HUES6 (cell line): ENCODE results near the gene EMP2.

Experiments
- H3K27ac ChIP-seq: 2 replicates; pipeline ENCODE4 v1.7.0; 2013; ENCODE audit warnings: low read depth, mild to moderate bottlenecking, low read length, inconsistent platforms
- H3K27me3 ChIP-seq: 2 replicates; pipeline ENCODE4 v1.6.1; 2013; ENCODE audit warnings: low read length; ENCODE audit not compliant: control insufficient read depth, insufficient read depth
- H3K36me3 ChIP-seq: 2 replicates; pipeline ENCODE4 v1.6.1; 2013; ENCODE audit warnings: low read length; ENCODE audit not compliant: control insufficient read depth, insufficient read depth
- H3K4me1 ChIP-seq: 2 replicates; pipeline ENCODE4 v1.6.1; 2013; ENCODE audit warnings: low read length; ENCODE audit not compliant: control insufficient read depth, insufficient read depth
- H3K4me3 ChIP-seq: 2 replicates; pipeline ENCODE4 v1.5.1; 2013; ENCODE audit warnings: low read depth, low read length
- H3K9ac ChIP-seq: one replicate; pipeline ENCODE4 v1.6.1; 2013; ENCODE audit warnings: mild to moderate bottlenecking, low read length
- H3K9me3 ChIP-seq: 2 replicates; pipeline ENCODE4 v1.6.1; 2013; ENCODE audit warnings: low read depth, low read length; ENCODE audit not compliant: control insufficient read depth, insufficient read depth

EMP2 gene

DNA sequence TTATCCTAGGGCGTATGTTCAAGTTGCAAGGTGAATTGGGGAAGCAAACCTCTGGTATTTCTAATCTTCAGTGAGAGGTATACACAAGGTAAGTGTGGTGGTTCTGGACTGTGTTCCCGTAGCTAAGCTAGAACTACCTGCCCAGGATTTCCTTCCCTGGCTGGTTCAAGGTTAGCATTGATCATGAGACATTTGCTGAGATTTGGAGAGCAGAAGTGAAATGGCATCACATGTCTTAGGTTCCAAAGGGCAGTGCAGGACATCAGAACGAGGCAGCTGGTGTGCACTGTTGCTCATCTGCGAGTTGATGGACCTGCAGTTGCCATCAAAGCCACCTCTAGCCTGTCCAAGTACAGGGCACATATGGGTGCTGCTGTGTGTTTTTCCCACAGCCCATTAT, 95.2 kb downstream of the EMP2 start:
- Histone ChIP-seq H3K9me3 (peaks cover 30% of the 10 kb centered on the region), H3K9ac (no peak overlapping the region), H3K4me3 (no peak overlapping the region), H3K27me3 (no peaks in the 10 kb centered on the region), H3K36me3 (peaks cover 18% of the 10 kb centered on the region), H3K27ac (no peak overlapping the region), H3K4me1 (no peaks in the 10 kb centered on the region)

DNA sequence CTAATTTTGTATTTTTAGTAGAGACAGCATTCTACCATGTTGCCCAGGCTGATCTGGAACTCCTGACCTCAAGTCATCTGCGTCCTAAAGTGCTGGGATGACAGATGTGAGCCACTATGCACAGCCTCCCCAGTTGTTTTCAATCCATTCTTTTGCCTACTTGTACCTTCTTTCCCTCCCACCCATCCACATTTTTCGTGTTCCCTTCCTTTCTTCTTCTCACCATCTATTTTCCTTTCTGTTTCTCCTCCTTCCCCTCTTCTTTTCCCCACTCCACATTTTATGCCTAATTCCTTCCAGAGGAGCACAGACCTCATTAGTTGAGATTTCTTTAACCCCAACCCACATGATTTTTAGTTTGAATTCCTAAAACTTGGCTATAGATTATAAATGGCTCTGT, 100.2 kb downstream of the EMP2 start:
- Histone ChIP-seq H3K4me3 (no peak overlapping the region), H3K27me3 (no peaks in the 10 kb centered on the region), H3K36me3 (peaks cover 31% of the 10 kb centered on the region), H3K4me1 (no peaks in the 10 kb centered on the region), H3K9me3 (peaks cover 16% of the 10 kb centered on the region), H3K9ac (no peak overlapping the region), H3K27ac (no peak overlapping the region)
